HepG2 (cell line): ENCODE results near the gene SVOP. TPM values are rescaled to one million over a fixed set of nuclear protein-coding genes. Genes with fewer than 3 reads are reported as not detected.

ENCODE experiments used
- ATAC-seq: fragments of 200-7000 bp; cut with Tn5 transposase; 3 replicates; pipeline ENCODE4 v1.9.1; 2020; ENCODE audit warnings: mild to moderate bottlenecking, moderate library complexity
- BruUV-seq: library from RNA; stranded (reverse); fragments of 400-500 nt; replicated peaks from 2 replicates; lab custom pipeline; 2021; lab: Mats Ljungman, UMichigan
- CTCF ChIA-PET: fragments of 300-600 bp; formaldehyde crosslinking; extraction: SDS; loops from one replicate; lab custom pipeline; 2021; ENCODE audit warnings: low total read pairs, inconsistent platforms, low intra/inter-chr PET ratio; lab: Yijun Ruan, JAX
- POLR2A ChIA-PET: fragments of 350-600 bp; sonication (Branson Sonifier 250); formaldehyde crosslinking; loops from one replicate; lab custom pipeline; 2020; ENCODE audit warnings: antibody characterized with exemption, inconsistent platforms; lab: Yijun Ruan, JAX
- DNase-seq: peaks from one replicate; pipeline ENCODE4 v3.0.0-alpha.2; 2015; ENCODE audit warnings: low spot score
- FAIRE-seq: peaks from 3 replicates; lab custom pipeline; 2011; peaks lifted over from hg19 to GRCh38; lab: Jason Lieb, UNC
- H2AFZ ChIP-seq: one replicate; pipeline ENCODE4 v1.6.1; 2011; ENCODE audit warnings: low read length, inconsistent platforms
- H3K27ac ChIP-seq: fragments of 300-600 bp; 3 replicates; pipeline ENCODE4 v1.8.0; 2011; ENCODE audit warnings: mixed run types, mild to moderate bottlenecking, mixed read lengths, low read length, inconsistent platforms; ENCODE audit not compliant: insufficient read depth; ENCODE audit errors: extremely low read length
- H3K27me3 ChIP-seq, 2 experiments: fragments of 200-600 bp in 1 of 2; 2 replicates in 1 of 2; 3 replicates in 1 of 2; pipeline versions ENCODE4 v1.6.0 to v1.8.0; 2011; ENCODE audit warnings: low read length in 2 of 2, mild to moderate bottlenecking in 2 of 2, moderate library complexity in 2 of 2, inconsistent platforms in 1 of 2; ENCODE audit not compliant: insufficient read depth in 2 of 2, control insufficient read depth in 1 of 2
- H3K36me3 ChIP-seq, 2 experiments: fragments of 200-600 bp in 1 of 2; replicated peaks in 1 of 2; 2 replicates in 1 of 2; 3 replicates in 1 of 2; pipeline versions ENCODE4 v1.5.1 to v1.8.0; 2011; ENCODE audit warnings: low read length in 2 of 2, inconsistent platforms in 1 of 2; ENCODE audit not compliant: insufficient read depth in 2 of 2, control insufficient read depth in 1 of 2
- H3K4me1 ChIP-seq: 2 replicates; pipeline ENCODE4 v1.5.1; 2012; ENCODE audit warnings: low read length, inconsistent platforms; ENCODE audit not compliant: insufficient read depth
- H3K4me2 ChIP-seq: 2 replicates; pipeline ENCODE4 v1.6.0; 2011; ENCODE audit warnings: low read depth, low read length, inconsistent platforms
- H3K4me3 ChIP-seq, 3 experiments: fragments of 200-600 bp in 1 of 3; sonication (generic), shearing (Covaris generic) in 1 of 3; replicated peaks in 1 of 3; 2 replicates each; pipeline ENCODE4 v1.5.1; 2011 to 2016; ENCODE audit warnings: low read length in 3 of 3, inconsistent platforms in 2 of 3, low read depth in 2 of 3, mild to moderate bottlenecking in 2 of 3, control low read depth in 1 of 3, mixed read lengths in 1 of 3; ENCODE audit not compliant: insufficient read depth in 1 of 3
- H3K79me2 ChIP-seq: one replicate; pipeline ENCODE4 v1.6.1; 2011; ENCODE audit warnings: low read length, inconsistent platforms; ENCODE audit not compliant: insufficient read depth
- H3K9ac ChIP-seq: 2 replicates; pipeline ENCODE4 v1.6.0; 2011; ENCODE audit warnings: mild to moderate bottlenecking, low read depth, low read length, inconsistent platforms; ENCODE audit not compliant: insufficient read depth
- H3K9me3 ChIP-seq: 2 replicates; pipeline ENCODE4 v1.5.1; 2012; ENCODE audit warnings: mild to moderate bottlenecking, low read length
- H4K20me1 ChIP-seq: 2 replicates; pipeline ENCODE4 v1.6.0; 2011; ENCODE audit warnings: inconsistent platforms, mild to moderate bottlenecking, low read length, moderate library complexity; ENCODE audit not compliant: insufficient read depth
- DDIT3 ChIP-seq: sonication (generic); formaldehyde crosslinking; IDR thresholded peaks from 2 replicates; pipeline ENCODE4 v1.4.0; 2020; ENCODE audit warnings: mild to moderate bottlenecking, missing genetic modification reagents
- KLF13 ChIP-seq: sonication (generic); formaldehyde crosslinking; IDR thresholded peaks from 2 replicates; pipeline ENCODE4 v1.4.0; 2020; ENCODE audit warnings: mild to moderate bottlenecking, missing genetic modification reagents
- PRPF4 ChIP-seq: fragments of 200-400 bp; formaldehyde crosslinking; IDR thresholded peaks from 2 replicates; pipeline ENCODE4 v1.6.1; 2016; ENCODE audit warnings: low read length, low read depth; ENCODE audit not compliant: poor library complexity, severe bottlenecking
- SAFB2 ChIP-seq: sonication (generic); formaldehyde crosslinking; IDR thresholded peaks from 2 replicates; pipeline ENCODE4 v1.5.1; 2020; ENCODE audit warnings: missing genetic modification reagents, low read depth, mild to moderate bottlenecking, borderline replicate concordance
- ZNF282 ChIP-seq: fragments of 450-650 bp; IDR thresholded peaks from 2 replicates; pipeline ENCODE4 v1.6.1; 2018; ENCODE audit not compliant: partially characterized antibody
- ZNF501 ChIP-seq: sonication (generic); formaldehyde crosslinking; IDR thresholded peaks from 2 replicates; pipeline ENCODE4 v1.5.1; 2020; ENCODE audit warnings: mild to moderate bottlenecking, moderate library complexity, missing genetic modification reagents
- ZSCAN20 ChIP-seq: sonication (generic); formaldehyde crosslinking; IDR thresholded peaks from 2 replicates; pipeline ENCODE4 v1.4.0; 2020; ENCODE audit warnings: missing genetic modification reagents, mild to moderate bottlenecking, borderline replicate concordance
- WGBS: methylation state at CpG from one replicate; pipeline ENCODE4 v1.1.6; 2017; ENCODE audit warnings: low lambda C conversion rate; 5-methylcytosine and 5-hydroxymethylcytosine counted together
- in situ Hi-C: cut with HindIII; loops from 2 replicates; pipeline ENCODE4 v1.10.0; 2017; ENCODE audit warnings: low pct_unique_long_range_greater_than_20kb; ENCODE audit not compliant: extremely low pct_ligation_motif_present
- intact Hi-C: fragments of 100-400 bp; cut with micrococcal nuclease; formaldehyde crosslinking; loops from one replicate; pipeline ENCODE4 v1.10.0; 2022; ENCODE audit not compliant: unreplicated experiment
- polyA plus RNA-seq, 8 experiments: library from polyadenylated mRNA; depleted of rRNA in 3 of 8; stranded (reverse) in 7 of 8; unstranded in 1 of 8; fragments of >200 nt; fragmentation: Illumina TruSeq in 4 of 8; extraction: Trizol in 4 of 8; gene quantifications; 2 replicates each; pipeline versions ENCODE4 v1.2.1 to v1.2.3, GENCODE V29; 2011 to 2016; ENCODE audit warnings: low read depth in 4 of 8, missing spikeins in 1 of 8, mixed read lengths in 1 of 8; ENCODE audit not compliant: insufficient read depth in 1 of 8
- total RNA-seq, 5 experiments: library from RNA; depleted of rRNA; stranded (reverse); fragments of >200 nt; fragmentation: Illumina TruSeq; extraction: Trizol; gene quantifications; 2 replicates each; pipeline ENCODE4 v1.2.3, GENCODE V29; 2016; ENCODE audit warnings: low read depth in 1 of 5
- TF ChIP-seq, protein P1 (sequence below): sonication (generic); formaldehyde crosslinking; IDR thresholded peaks from 2 replicates; pipeline ENCODE4 v1.5.0; 2020; ENCODE audit warnings: missing genetic modification reagents

Gene SVOP
- total and polyA plus RNA-seq, 2 of the 13 experiments (the other 11 are each of a cell fraction or from before 2014, with no cell fraction given) = not detected

DNA sequence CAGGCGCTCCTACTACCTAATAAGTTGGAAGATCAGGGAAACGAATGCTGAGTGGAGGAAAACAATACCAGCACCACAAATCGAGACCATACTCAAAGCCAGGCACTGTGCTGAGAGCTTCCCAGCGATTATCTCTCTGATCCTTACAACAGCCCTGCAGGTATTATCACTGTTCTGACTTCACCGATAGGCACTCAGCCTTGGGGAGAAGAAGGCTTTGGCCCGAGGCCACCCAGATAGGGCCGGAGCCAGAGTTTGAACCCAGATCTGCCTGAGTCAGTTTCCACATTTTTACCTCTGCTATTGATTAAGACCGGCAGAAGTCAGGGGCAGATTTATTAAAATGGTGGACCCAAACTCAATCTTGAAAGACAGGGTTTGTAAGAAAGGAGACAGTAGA, 4.9 kb downstream of the SVOP start:
- ChIA-PET CTCF (no interaction called here), POLR2A (no interaction called here)
- no peak overlapping the region for H3K27ac ChIP-seq
- no peak for DNase-seq
- BruUV-seq = no TSS peak
- intact Hi-C loops = no loop called here
- peaks cover 6% of the 10 kb centered on the region; the same call in 1 of the 2 replicates for H3K4me1 ChIP-seq
- H3K9ac ChIP-seq = no peak overlapping the region
- no peaks in the 10 kb centered on the region for H3K9me3 ChIP-seq
- H2AFZ ChIP-seq = no peak overlapping the region
- peaks cover 0 to 13% of the 10 kb centered on the region in 2 experiments; a peak in 1 of 5 replicates for H3K27me3 ChIP-seq
- in situ Hi-C loops = no loop called here
- no peaks in the 10 kb centered on the region for H3K36me3 ChIP-seq
- no peak overlapping the region for H3K4me2 ChIP-seq
- no peak for FAIRE-seq
- ATAC-seq = no peak
- no peaks in the 10 kb centered on the region for H3K79me2 ChIP-seq
- no peak overlapping the region for H3K4me3 ChIP-seq
- 13% methylated on average over 8 of the region's 8 CpGs for WGBS
- no peaks in the 10 kb centered on the region for H4K20me1 ChIP-seq
- TF ChIP-seq DDIT3 (CRISPR knock-in tag) (no peak), PRPF4 (no peak), SAFB2 (CRISPR knock-in tag) (no peak), ZSCAN20 (CRISPR knock-in tag) (no peak), ZNF501 (CRISPR knock-in tag) (no peak), KLF13 (CRISPR knock-in tag) (no peak), ZNF282 (no peak)
- TF ChIP-seq, protein P1, sequence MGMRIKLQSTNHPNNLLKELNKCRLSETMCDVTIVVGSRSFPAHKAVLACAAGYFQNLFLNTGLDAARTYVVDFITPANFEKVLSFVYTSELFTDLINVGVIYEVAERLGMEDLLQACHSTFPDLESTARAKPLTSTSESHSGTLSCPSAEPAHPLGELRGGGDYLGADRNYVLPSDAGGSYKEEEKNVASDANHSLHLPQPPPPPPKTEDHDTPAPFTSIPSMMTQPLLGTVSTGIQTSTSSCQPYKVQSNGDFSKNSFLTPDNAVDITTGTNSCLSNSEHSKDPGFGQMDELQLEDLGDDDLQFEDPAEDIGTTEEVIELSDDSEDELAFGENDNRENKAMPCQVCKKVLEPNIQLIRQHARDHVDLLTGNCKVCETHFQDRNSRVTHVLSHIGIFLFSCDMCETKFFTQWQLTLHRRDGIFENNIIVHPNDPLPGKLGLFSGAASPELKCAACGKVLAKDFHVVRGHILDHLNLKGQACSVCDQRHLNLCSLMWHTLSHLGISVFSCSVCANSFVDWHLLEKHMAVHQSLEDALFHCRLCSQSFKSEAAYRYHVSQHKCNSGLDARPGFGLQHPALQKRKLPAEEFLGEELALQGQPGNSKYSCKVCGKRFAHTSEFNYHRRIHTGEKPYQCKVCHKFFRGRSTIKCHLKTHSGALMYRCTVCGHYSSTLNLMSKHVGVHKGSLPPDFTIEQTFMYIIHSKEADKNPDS = no peak
